ENCODE measurements around the gene CPB2.

The CPB2 gene

DNA sequence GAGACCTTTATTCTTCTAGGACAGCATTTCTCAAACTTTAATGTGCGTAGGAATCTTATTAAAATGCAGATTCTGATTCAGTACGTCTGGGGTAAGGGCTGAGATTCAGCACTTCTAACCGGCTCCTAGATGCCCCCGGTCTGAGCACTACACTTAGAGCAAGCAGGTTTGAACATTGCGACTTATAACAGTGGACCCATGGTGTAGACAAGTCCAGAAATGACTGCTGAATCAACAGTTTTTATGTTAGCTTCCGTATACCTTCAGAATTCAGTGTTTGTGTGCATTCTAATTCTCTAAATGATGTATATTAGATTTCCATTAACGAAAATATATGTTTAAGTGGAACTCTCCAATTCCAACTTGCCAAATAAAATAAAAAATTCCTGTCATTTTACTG lies 17.5 kb upstream of the CPB2 start:
- no peaks in the 10 kb centered on the region for H3K4me1 ChIP-seq (ENCODE audit: insufficient read depth, low read length, severe bottlenecking)
- no peak overlapping the region for H3K4me3 ChIP-seq (ENCODE audit: low read depth, low read length, poor library complexity, severe bottlenecking)
- H3K9me2 ChIP-seq (ENCODE audit: low read depth, low read length): no peaks in the 10 kb centered on the region
- H3K79me2 ChIP-seq (ENCODE audit: insufficient read depth, low read length): no peaks in the 10 kb centered on the region
- H3K4me2 ChIP-seq (ENCODE audit: low read length): no peak overlapping the region
- no peak overlapping the region for H3K9ac ChIP-seq (ENCODE audit: low read length)
- peaks cover 21% of the 10 kb centered on the region for H3K36me3 ChIP-seq (ENCODE audit: insufficient read depth, low read length)
- TF ChIP-seq CTCF (IDR thresholded peaks at IDR 0.05; ENCODE audit: low read length): no peak
- no peak for TF ChIP-seq EZH2 (IDR thresholded peaks at IDR 0.05; ENCODE audit: borderline replicate concordance, low read length)
- no peaks in the 10 kb centered on the region for H4K20me1 ChIP-seq (ENCODE audit: insufficient read depth, low read length)
- no peaks in the 10 kb centered on the region for H3K9me3 ChIP-seq (ENCODE audit: low read length)
- no peak overlapping the region for H2AFZ ChIP-seq (ENCODE audit: low read length)
- H3F3A ChIP-seq (ENCODE audit: insufficient read depth, low read length): peaks cover 8% of the 10 kb centered on the region; the same call in 1 of the 2 replicates
- H3K27me3 ChIP-seq (ENCODE audit: insufficient read depth, low read length): no peaks in the 10 kb centered on the region
- H3K27ac ChIP-seq (ENCODE audit: low read depth, low read length, poor library complexity, severe bottlenecking): no peak overlapping the region

DNA sequence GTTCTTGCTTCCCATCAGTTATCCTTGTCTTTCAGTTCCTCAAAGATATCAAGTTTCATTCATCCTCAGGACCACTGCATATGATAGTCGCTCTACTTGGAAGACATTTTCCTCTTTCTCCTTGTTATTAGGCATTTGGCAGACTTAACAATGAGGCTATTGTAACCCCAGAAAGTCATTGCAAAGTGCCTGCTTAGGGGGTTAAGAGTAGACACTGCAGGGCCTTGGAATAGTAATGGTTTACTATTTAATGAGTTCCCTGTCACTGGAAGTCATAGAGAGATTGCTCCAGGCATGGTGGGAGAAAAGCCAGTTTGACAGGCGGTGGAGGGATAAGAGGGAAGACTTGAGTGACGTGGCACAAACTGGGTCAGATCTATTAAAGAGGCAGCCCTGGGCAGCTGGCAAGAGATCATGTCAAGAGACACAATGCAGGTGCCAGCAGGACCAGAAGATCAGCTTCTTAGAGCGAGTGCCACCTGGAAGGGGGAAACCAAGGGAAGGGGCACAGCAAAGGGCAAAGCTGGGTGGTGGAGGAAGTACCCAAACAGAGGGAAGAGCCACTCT lies 16.8 kb upstream of the CPB2 start:
- TF ChIP-seq EZH2 (IDR thresholded peaks at IDR 0.05; ENCODE audit: borderline replicate concordance, low read length) (no peak), CTCF (IDR thresholded peaks at IDR 0.05; ENCODE audit: low read length) (no peak)
- no peaks in the 10 kb centered on the region for H3K79me2 ChIP-seq (ENCODE audit: insufficient read depth, low read length)
- peaks cover 8% of the 10 kb centered on the region; the same call in 1 of the 2 replicates for H3F3A ChIP-seq (ENCODE audit: insufficient read depth, low read length)
- H3K9me3 ChIP-seq (ENCODE audit: low read length): no peaks in the 10 kb centered on the region
- no peaks in the 10 kb centered on the region for H3K9me2 ChIP-seq (ENCODE audit: low read depth, low read length)
- no peak overlapping the region for H3K27ac ChIP-seq (ENCODE audit: low read depth, low read length, poor library complexity, severe bottlenecking)
- no peaks in the 10 kb centered on the region for H3K4me1 ChIP-seq (ENCODE audit: insufficient read depth, low read length, severe bottlenecking)
- H3K4me3 ChIP-seq (ENCODE audit: low read depth, low read length, poor library complexity, severe bottlenecking): no peak overlapping the region
- peaks cover 15% of the 10 kb centered on the region for H3K36me3 ChIP-seq (ENCODE audit: insufficient read depth, low read length)
- no peak overlapping the region for H2AFZ ChIP-seq (ENCODE audit: low read length)
- H4K20me1 ChIP-seq (ENCODE audit: insufficient read depth, low read length): no peaks in the 10 kb centered on the region
- H3K27me3 ChIP-seq (ENCODE audit: insufficient read depth, low read length): no peaks in the 10 kb centered on the region
- H3K9ac ChIP-seq (ENCODE audit: low read length): no peak overlapping the region
- H3K4me2 ChIP-seq (ENCODE audit: low read length): no peak overlapping the region

GRCh38 chr13:46121033-46121432 lies 16.2 kb upstream of the CPB2 start:
- Histone ChIP-seq H3K4me2 (ENCODE audit: low read length) (no peak overlapping the region), H3K36me3 (ENCODE audit: insufficient read depth, low read length) (peaks cover 8% of the 10 kb centered on the region), H3K9me2 (ENCODE audit: low read depth, low read length) (no peaks in the 10 kb centered on the region), H3K9me3 (ENCODE audit: low read length) (no peaks in the 10 kb centered on the region), H3K27ac (ENCODE audit: low read depth, low read length, poor library complexity, severe bottlenecking) (no peak overlapping the region), H3K79me2 (ENCODE audit: insufficient read depth, low read length) (no peaks in the 10 kb centered on the region), H3K9ac (ENCODE audit: low read length) (no peak overlapping the region), H2AFZ (ENCODE audit: low read length) (no peak overlapping the region), H3K4me1 (ENCODE audit: insufficient read depth, low read length, severe bottlenecking) (no peaks in the 10 kb centered on the region), H3K4me3 (ENCODE audit: low read depth, low read length, poor library complexity, severe bottlenecking) (no peak overlapping the region), H3K27me3 (ENCODE audit: insufficient read depth, low read length) (no peaks in the 10 kb centered on the region), H4K20me1 (ENCODE audit: insufficient read depth, low read length) (no peaks in the 10 kb centered on the region), H3F3A (ENCODE audit: insufficient read depth, low read length) (peaks cover 4% of the 10 kb centered on the region; the same call in 1 of the 2 replicates)
- no peak for TF ChIP-seq EZH2 (IDR thresholded peaks at IDR 0.05; ENCODE audit: borderline replicate concordance, low read length)
- no peak for TF ChIP-seq CTCF (IDR thresholded peaks at IDR 0.05; ENCODE audit: low read length)

Data from OCI-LY1 (cell line).